ENCODE measurements around the gene CEPT1.

- TF ChIP-seq POLR2A (IDR thresholded peaks at IDR 0.05) (no peak), CTCF (IDR thresholded peaks at IDR 0.05) (no peak)
These were observed 40.7 kb upstream of the CEPT1 start for GRCh38 chr1:111099289-111099688.

Measured in lower leg skin (tissue), 3 donors.